ENCODE measurements around the gene GALNTL6. TPM values are rescaled to one million over a fixed set of nuclear protein-coding genes. Genes with fewer than 3 reads are reported as not detected.

The GALNTL6 gene
- total RNA-seq, 1 donor from 2014 or later = 0.13 TPM

GRCh38 chr4:172675232-172675631 is 862.0 kb downstream of the GALNTL6 start:
- TF ChIP-seq CTCF (IDR thresholded peaks at IDR 0.05; ENCODE audit: insufficient read depth, low read length, poor library complexity, severe bottlenecking) = no peak
- H3K36me3 ChIP-seq (ENCODE audit: control insufficient read depth, insufficient read depth, low read length) = no peaks in the 10 kb centered on the region
- H3K4me3 ChIP-seq (ENCODE audit: low read depth, low read length) = no peak overlapping the region
- no peaks in the 10 kb centered on the region for H3K27me3 ChIP-seq (ENCODE audit: control insufficient read depth, insufficient read depth, low read length)
- no peak for DNase-seq (ENCODE audit: low read depth)

GRCh38 chr4:172680691-172681090 is 867.5 kb downstream of the GALNTL6 start:
- Histone ChIP-seq H3K27me3 (ENCODE audit: control insufficient read depth, insufficient read depth, low read length) (no peaks in the 10 kb centered on the region), H3K36me3 (ENCODE audit: control insufficient read depth, insufficient read depth, low read length) (no peaks in the 10 kb centered on the region), H3K4me3 (ENCODE audit: low read depth, low read length) (no peak overlapping the region)
- no peak for TF ChIP-seq CTCF (IDR thresholded peaks at IDR 0.05; ENCODE audit: insufficient read depth, low read length, poor library complexity, severe bottlenecking)
- no peak for DNase-seq (ENCODE audit: low read depth)

- Histone ChIP-seq H3K36me3 (ENCODE audit: control insufficient read depth, insufficient read depth, low read length) (no peaks in the 10 kb centered on the region), H3K27me3 (ENCODE audit: control insufficient read depth, insufficient read depth, low read length) (no peaks in the 10 kb centered on the region), H3K4me3 (ENCODE audit: low read depth, low read length) (no peak overlapping the region)
- no peak for DNase-seq (ENCODE audit: low read depth)
- no peak for TF ChIP-seq CTCF (IDR thresholded peaks at IDR 0.05; ENCODE audit: insufficient read depth, low read length, poor library complexity, severe bottlenecking)
Observed at GRCh38 chr4:172683021-172683420, 869.8 kb downstream of the GALNTL6 start.

- no peak for DNase-seq (ENCODE audit: low read depth)
- Histone ChIP-seq H3K27me3 (ENCODE audit: control insufficient read depth, insufficient read depth, low read length) (no peaks in the 10 kb centered on the region), H3K36me3 (ENCODE audit: control insufficient read depth, insufficient read depth, low read length) (no peaks in the 10 kb centered on the region), H3K4me3 (ENCODE audit: low read depth, low read length) (no peak overlapping the region)
- no peak for TF ChIP-seq CTCF (IDR thresholded peaks at IDR 0.05; ENCODE audit: insufficient read depth, low read length, poor library complexity, severe bottlenecking)
Observed at GRCh38 chr4:172686021-172686420, 872.8 kb downstream of the GALNTL6 start.

- TF ChIP-seq CTCF (IDR thresholded peaks at IDR 0.05; ENCODE audit: insufficient read depth, low read length, poor library complexity, severe bottlenecking) = no peak
- no peaks in the 10 kb centered on the region for H3K36me3 ChIP-seq (ENCODE audit: control insufficient read depth, insufficient read depth, low read length)
- no peaks in the 10 kb centered on the region for H3K27me3 ChIP-seq (ENCODE audit: control insufficient read depth, insufficient read depth, low read length)
- H3K4me3 ChIP-seq (ENCODE audit: low read depth, low read length) = no peak overlapping the region
- DNase-seq (ENCODE audit: low read depth) = no peak
Observed at GRCh38 chr4:172688534-172688933, 875.3 kb downstream of the GALNTL6 start.

- Histone ChIP-seq H3K36me3 (ENCODE audit: control insufficient read depth, insufficient read depth, low read length) (no peaks in the 10 kb centered on the region), H3K4me3 (ENCODE audit: low read depth, low read length) (no peak overlapping the region), H3K27me3 (ENCODE audit: control insufficient read depth, insufficient read depth, low read length) (no peaks in the 10 kb centered on the region)
- no peak for DNase-seq (ENCODE audit: low read depth)
- TF ChIP-seq CTCF (IDR thresholded peaks at IDR 0.05; ENCODE audit: insufficient read depth, low read length, poor library complexity, severe bottlenecking) = no peak
Observed at GRCh38 chr4:172691552-172691951, 878.3 kb downstream of the GALNTL6 start.

Measured in kidney epithelial cell (primary cell).